Keratinocyte (primary cell): ENCODE results near the gene CLDN20.

Source experiments
- CTCF ChIP-seq, 3 experiments: IDR thresholded peaks in 1 of 3; conservative IDR thresholded peaks in 1 of 3; optimal IDR thresholded peaks in 1 of 3; 2 replicates in 2 of 3; 3 replicates in 1 of 3; pipeline versions ENCODE3 to v1.5.1; 2011; ENCODE audit warnings: low read length in 3 of 3, mild to moderate bottlenecking in 3 of 3, moderate library complexity in 2 of 3, control low read depth in 1 of 3, inconsistent platforms in 1 of 3; ENCODE audit not compliant: insufficient read depth in 2 of 3; ENCODE audit errors: extremely low read depth in 1 of 3
- EZH2 ChIP-seq: IDR thresholded peaks from one replicate; pipeline ENCODE4 v1.6.1; 2012; ENCODE audit warnings: inconsistent platforms, mild to moderate bottlenecking, low read length, moderate library complexity

DNA sequence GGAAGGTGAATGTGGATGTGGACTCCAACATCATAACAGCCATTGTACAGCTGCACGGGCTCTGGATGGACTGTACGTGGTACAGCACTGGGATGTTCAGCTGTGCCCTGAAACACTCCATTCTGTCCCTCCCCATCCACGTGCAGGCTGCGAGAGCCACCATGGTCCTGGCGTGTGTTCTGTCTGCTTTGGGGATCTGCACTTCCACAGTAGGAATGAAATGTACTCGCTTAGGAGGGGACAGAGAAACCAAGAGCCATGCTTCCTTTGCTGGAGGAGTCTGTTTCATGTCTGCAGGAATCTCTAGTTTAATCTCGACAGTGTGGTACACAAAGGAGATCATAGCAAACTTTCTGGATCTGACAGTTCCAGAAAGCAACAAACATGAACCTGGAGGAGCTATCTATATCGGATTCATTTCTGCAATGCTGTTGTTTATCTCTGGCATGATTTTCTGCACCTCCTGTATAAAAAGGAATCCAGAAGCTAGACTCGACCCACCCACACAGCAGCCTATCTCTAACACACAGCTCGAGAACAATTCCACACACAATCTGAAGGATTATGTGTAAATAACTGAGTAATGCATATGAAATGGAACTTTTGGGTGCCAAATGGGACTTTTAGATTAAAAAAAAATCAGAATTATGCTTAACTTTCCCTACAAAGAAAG lies 12.1 kb downstream of the CLDN20 start:
- no peak for TF ChIP-seq CTCF (optimal IDR thresholded peaks at IDR 0.05 in 1 of 3, IDR thresholded peaks at IDR 0.05 in 1 of 3, conservative IDR thresholded peaks at IDR 0.05 in 1 of 3; ENCODE audit: extremely low read depth in 1 of 3, insufficient read depth in 2 of 3, low read length in 3 of 3)
- no peak for TF ChIP-seq EZH2
